DMS153 treated with DMSO at 0.1 percent for 48 hours (cell line): ENCODE measurements around the gene LRIG1.

Source experiments
- DNase-seq: peaks from one replicate; lab custom pipeline; 2025; ENCODE audit not compliant: unreplicated experiment; lab: John Stamatoyannopoulos, UW

LRIG1 gene

DNA sequence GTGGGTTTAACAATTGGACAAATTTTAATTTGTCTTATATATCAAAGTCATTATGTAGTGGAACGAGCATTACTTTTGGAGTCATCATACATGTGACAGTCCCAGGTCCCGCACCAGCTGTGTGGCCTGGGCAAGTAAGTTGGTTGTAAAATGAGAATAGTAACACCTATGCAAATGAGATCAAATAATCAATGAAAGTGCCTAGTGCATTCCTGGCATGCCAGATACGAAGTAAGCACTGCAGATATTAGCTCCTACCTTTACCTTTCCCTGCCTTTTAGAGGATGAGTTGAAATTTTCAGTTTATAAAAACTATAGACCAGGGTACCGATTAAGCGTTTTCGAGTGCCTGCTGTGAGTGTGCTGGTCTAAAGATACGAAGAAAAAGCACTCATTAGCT is 134.1 kb downstream of the LRIG1 start:
- no peak for DNase-seq

DNA sequence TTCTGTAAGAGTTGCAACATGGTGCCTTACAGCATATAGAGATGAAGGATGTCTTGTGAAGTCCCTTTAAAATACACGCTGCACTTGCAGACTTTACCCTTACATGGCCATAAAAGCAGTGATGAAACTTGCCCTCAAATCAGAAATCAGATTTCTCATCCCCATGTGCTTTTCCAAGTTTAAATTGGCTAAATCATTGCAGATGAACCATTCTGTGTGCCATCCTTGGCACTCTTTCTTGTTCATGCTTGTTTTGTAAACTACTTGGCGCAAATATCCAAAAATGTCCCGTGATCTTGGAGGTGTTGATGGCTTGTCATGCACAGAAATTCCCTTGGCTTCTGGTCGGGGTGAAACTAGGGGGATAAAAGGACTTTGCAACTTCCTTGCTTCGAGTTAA is 135.7 kb downstream of the LRIG1 start:
- DNase-seq = no peak

DNA sequence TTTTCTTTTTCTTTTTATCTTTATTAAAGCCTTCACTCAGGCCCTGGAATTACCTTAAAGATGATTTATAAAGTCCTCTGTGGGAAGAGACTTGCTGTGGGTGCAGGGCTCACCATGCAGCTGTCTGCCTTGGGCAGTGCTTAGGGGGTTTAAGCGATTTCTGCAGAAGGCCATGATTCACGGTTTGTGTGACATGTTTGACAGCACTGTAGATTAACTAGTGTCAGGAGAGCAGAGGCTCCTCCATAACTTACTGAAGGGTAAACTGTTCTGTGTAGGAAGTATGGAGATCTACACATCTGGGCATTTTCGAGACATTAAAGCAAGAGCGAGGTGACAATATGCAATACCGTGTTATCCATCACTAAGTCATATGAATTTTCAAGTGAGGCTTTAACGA is 137.7 kb downstream of the LRIG1 start:
- no peak for DNase-seq

DNA sequence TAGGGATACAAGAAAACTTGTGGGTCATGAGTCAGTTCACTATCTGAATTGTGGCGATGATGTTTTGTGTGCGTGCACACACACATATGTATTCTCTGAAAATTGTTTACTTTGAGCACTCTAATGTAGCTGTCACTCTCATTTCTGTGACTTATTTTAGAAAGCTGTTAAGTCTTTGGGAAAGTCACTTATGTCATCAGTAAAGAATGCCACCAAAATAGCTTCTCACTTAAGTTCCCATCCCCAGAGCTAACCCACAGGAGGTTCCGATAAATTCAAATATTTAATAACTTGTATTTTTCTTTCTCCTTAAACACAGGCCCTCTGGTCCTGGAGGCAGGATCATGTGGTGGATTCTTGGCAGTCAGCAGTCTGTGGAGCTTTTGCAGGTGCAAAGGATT is 138.3 kb downstream of the LRIG1 start:
- no peak for DNase-seq

DNA sequence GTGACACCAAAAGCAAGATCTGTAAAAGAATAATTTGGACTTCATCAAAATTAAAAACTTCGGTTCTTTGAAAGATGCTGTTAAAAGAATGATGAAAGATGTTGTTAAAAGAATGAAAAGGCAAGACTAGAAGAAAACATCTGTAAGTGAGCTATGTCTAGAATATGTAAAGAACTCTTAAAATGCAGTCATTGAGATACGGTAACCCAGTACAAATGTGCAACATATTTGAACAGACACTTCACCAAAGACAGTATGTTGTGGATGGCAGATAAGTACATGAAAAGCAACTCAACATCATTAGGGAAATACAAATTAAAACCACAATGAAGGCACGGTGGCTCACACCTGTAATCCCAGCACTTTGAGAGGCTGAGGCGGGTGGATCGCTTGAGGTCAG is 139.5 kb downstream of the LRIG1 start:
- no peak for DNase-seq

DNA sequence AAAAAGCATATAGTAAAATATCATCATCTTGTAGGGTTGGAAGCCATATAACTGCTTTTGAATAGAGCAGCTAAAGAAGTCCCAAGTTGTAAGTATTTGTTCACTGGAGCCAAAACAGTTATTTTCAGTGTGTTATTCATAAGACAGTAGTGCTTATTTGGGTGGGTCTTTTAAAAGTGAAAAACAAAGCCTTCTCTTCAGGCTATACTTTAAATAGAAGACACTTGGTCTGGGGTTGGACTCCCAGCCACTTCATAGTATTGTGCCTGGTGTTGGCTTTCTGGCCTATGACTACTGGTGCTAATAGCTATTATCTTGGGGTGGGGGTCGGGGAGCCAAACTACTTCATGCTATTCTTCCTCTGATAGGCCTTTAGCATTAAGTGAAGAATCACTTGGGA is 144.8 kb downstream of the LRIG1 start:
- no peak for DNase-seq

DNA sequence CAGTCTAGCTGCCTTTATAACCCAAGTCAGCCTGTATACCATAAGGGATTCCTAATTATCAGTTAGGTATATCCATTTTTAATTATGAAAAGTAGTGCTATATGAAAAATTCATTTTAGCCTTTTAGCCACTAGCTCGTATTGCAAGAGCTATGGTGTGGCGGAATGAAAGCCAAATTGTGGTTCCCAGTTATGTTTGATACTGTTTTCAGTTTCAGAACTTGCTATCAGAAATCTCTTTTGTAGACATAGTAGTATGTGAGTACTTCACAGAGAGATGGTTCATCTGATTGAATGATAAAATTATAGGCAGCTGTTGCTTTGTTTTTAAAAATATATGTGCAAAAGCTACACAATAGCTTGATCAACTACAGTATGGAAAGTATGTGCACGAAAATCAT is 145.4 kb downstream of the LRIG1 start:
- DNase-seq = no peak

DNA sequence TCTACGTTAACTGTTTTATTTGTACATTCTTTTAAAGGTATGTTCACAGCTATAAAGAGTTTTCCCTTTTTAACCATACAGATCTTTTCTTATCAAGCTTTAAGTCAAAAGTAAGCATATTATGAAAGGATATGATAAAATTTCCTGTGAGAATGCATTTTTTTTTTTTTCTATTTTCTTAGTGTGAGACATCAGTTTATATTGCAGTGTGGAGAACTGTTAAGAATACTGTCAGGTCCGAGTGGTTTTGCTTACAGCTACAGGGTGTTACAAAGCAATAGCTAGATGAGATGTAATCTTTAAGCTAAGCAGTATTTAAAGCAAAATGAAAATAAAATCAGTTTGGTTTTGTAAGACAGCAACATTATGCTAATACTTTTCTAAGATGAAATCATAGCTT is 146.8 kb downstream of the LRIG1 start:
- DNase-seq = no peak

DNA sequence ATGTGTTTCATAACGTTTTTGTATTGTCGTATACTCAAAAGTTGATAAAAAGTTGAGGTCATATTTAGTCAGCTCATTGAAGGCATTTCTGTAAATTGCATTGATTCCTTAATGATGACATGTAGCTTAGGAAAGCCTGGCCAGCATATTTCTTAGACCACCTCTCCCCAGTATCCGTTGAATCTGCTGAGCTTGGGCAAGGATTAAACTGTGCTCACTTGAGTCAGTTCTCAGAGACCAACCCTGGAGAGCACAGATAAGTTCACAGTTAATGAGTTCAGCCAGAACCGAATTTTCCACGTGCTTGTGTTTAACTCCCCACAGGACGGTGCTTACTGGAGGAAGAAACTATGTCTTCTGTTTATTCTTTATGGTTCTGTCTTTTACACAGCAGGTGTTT is 147.3 kb downstream of the LRIG1 start:
- no peak for DNase-seq

DNA sequence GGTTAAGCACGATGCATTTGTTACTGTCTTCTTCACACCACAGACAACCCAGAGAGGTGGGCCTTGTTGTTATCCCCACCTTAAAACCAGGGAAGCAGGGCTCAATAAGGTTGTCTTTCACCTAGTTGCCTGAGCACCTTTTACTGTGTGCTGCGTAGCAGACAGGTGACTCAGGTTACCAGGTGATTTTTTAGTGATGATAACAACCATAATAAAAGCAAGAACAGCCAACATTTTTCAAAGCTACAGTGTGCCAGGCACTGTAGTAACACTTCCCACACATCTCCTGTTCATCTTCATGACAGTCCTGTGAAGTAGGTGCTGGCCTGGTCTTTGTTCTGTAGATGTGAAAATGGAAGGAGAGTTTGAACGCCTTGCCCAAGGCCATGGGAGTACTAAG is 147.8 kb downstream of the LRIG1 start:
- DNase-seq = no peak

DNA sequence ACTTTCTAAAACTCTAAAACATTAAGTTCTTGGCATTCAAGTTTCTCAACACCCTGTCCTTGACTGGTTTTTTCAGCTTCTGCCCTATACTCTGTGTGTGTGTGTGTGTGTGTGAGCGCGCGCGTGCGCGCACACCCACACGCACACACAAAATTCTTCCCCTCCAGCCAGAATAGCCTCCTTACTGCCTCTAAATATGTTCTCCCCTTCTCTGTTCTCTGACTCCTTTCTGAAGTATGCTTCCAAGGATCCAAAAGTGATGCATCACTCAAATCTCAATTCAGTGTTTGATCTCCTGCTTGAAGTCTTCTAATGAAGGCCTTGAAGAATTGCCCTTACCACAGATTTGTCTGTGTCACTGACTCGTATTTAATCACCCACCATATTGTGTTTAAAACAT is 150.2 kb downstream of the LRIG1 start:
- DNase-seq = no peak

DNA sequence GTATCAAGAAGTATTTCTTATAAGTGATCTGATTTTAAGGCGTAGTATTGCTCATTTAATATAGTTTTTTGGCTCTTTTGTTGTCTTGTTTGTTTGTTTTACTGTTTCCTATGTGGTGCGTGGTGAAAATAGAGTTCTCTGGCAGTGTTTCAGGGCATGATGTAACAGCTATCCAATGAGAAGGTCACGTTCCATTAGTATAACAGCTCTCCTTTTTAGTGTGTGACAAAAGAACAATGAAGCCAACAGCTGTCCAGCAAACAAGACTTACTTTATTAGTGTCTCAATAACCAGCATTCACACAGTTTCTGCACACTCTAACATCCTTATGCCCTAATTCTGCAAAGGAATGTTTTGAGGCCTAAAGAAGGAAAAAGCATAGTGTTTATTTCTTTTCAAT is 152.1 kb downstream of the LRIG1 start:
- no peak for DNase-seq

DNA sequence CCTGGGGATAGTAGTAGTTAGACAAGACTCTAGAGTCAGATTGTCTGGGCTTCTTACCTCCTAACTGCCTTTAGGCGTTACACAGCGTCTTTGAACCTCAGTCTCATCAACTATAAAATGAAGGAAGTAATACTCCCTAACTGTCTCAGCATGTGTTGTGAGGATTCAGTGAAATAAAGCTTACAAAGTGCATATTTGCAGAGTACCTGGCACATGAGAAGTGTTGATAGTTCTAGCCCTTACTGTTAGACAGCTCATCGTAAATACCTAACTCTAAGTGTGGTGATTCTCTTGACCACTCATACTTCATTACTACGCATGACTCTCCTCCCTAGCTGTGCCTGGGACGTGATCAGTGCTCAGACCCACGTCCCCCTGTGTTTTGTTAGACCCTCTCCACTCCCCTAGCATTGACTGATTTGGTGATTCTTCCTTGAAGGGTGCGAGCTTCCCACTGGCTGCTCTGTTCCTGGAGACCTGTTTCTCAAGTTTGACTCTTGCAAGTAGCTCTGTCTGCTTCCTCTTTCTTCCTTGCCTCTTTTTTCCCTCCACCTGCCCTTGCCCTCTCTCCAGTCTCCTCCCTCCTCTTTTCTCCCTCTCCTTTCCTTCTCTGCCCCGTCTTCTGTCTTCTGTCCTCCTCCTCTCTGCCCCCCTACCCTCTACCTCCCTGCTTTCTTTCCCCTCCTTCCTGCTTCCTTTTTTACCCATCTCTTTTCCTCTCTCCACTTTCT is 155.8 kb downstream of the LRIG1 start:
- DNase-seq = no peak

DNA sequence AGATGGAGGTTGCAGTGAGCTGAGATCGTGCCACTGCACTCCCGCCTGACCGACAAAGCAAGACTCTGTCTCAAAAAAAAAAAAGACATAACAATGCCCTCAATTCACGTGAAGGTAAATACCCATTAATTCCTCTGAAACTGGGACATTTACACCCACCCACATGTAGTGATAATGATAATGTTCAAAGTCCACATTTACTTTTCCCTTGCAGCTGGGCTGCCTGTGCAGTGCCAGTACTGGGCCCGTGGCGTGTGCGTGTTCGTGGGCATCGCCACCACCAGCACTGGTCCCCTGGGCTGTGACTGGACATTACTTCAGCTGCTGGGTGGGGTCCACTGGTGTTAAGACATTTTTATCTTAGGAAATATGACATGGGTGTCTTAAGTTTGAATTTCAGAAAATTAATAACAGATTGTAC is 156.4 kb downstream of the LRIG1 start:
- no peak for DNase-seq

DNA sequence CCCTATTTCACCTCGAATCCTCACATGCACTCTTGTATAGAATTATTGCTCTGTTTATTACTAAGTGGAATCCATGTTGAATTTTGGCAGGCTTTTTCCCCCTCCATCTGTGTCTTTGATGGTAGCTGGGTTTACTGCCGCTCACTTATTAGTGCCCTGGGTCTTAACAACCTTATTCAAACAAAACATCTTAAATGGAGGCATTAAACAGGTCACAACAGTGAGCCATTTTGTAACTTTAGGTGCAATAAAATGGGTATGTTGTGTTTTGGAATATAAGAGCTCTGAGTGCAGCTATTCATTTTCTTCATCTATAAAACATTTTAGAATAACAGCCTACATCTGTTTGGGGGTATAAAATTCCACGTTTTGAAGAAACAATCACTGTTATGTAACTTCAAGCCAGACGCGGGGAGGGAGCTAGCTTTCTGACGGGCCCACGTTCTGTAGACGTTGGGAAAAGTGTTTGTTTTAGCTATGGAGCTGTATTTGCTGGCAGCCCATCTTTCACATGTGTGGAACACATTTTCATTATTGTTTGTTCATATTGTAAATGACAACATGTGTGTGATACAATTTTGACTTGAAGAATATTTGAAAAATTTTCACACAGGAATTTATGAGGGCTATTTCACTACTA is 158.0 kb downstream of the LRIG1 start:
- DNase-seq = no peak

DNA sequence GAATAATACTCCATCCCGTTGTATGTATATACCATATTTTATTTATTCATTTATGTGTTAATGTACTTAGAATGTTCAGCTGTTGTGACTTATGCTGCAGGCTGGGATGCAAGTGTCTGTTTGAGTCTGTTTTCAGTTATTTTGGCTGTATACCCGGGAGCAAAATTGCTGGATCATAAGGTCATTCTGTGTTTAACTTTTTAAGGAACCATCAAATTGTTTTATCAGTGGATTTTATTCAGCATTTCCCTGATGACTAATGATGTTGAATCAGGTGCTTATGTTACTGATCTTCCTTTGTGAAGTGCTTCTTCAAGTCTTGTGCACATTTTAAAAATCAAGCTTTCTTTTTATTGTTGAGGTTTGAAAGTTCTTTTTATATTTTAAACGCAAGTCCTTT is 161.9 kb downstream of the LRIG1 start:
- DNase-seq = no peak

DNA sequence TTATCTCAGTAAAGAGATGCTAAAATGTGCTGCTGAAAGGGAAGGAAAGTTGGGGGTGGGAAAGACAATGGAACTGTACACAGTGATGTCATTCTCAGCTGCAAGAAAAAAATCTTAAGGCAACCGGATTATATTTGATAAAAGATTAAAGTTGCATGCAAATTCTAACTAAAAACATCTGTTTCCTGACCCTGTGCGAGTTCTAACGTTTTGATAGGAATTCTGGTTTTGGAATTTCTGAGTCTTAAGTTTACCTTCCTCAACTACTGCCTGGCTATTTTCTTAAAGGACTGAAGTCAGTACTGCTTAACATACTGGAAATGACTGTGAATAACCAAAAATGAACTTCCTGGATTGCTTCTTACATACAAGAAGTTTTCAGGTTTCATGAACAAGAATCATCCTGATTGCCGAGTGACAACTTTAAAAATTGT is 164.5 kb downstream of the LRIG1 start:
- no peak for DNase-seq

DNA sequence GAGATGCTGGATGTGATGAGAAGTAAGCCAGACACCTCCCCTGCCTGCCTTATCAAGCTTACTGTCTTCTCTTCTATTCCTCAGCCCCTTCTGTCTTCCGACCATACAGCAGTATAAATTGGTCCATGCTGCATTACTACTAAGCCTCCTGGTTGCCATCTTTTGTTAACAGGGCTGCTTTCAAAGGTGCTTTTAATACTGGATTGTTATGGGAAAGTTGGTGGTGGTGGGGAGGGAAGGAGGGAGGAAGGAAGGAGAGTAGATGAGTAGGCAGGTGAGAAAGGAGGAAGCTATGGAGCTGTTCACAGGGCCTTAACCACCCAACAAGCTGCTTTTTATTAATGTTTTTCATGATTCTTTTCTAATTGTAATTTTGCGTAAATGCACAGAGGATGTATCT is 165.2 kb downstream of the LRIG1 start:
- DNase-seq = no peak
